Mesendoderm (in vitro differentiated cells): Measurements from ENCODE around the gene SP7.

Experiments
- DNase-seq: peaks from one replicate; pipeline ENCODE4 v3.0.0; 2013
- H2AK5ac ChIP-seq: 2 replicates; pipeline ENCODE4 v1.6.1; 2013; ENCODE audit warnings: low read length, inconsistent platforms
- H2BK120ac ChIP-seq: 2 replicates; pipeline ENCODE4 v1.6.1; 2013; ENCODE audit warnings: low read depth, mild to moderate bottlenecking, low read length, moderate library complexity, mixed read lengths
- H2BK15ac ChIP-seq: replicated peaks from 2 replicates; pipeline ENCODE4 v1.6.1; 2013; ENCODE audit warnings: low read depth, mild to moderate bottlenecking, moderate library complexity
- H2BK5ac ChIP-seq: 2 replicates; pipeline ENCODE4 v1.6.1; 2013; ENCODE audit warnings: low read length, inconsistent platforms
- H3K18ac ChIP-seq: 2 replicates; pipeline ENCODE4 v1.6.1; 2013; ENCODE audit warnings: mild to moderate bottlenecking, low read length, mixed read lengths
- H3K23ac ChIP-seq: one replicate; pipeline ENCODE4 v1.6.1; 2013; ENCODE audit warnings: low read length
- H3K27ac ChIP-seq: 2 replicates; pipeline ENCODE4 v1.5.1; 2013; ENCODE audit warnings: low read depth, mild to moderate bottlenecking, inconsistent platforms, low read length, moderate library complexity
- H3K27me3 ChIP-seq: 2 replicates; pipeline ENCODE4 v1.6.1; 2013; ENCODE audit warnings: low read length, control low read depth, mild to moderate bottlenecking, inconsistent platforms; ENCODE audit not compliant: insufficient read depth, poor library complexity
- H3K36me3 ChIP-seq: 2 replicates; pipeline ENCODE4 v1.6.1; 2013; ENCODE audit warnings: low read length, inconsistent platforms; ENCODE audit not compliant: control insufficient read depth, insufficient read depth
- H3K4ac ChIP-seq: one replicate; pipeline ENCODE4 v1.6.1; 2013; ENCODE audit warnings: low read depth, mild to moderate bottlenecking, low read length, moderate library complexity
- H3K4me1 ChIP-seq: 2 replicates; pipeline ENCODE4 v1.6.1; 2013; ENCODE audit warnings: low read depth, low read length, inconsistent platforms; ENCODE audit not compliant: control insufficient read depth
- H3K4me2 ChIP-seq: 2 replicates; pipeline ENCODE4 v1.6.1; 2013; ENCODE audit warnings: low read length
- H3K4me3 ChIP-seq: 2 replicates; pipeline ENCODE4 v1.5.1; 2013; ENCODE audit warnings: mild to moderate bottlenecking, low read length
- H3K56ac ChIP-seq: one replicate; pipeline ENCODE4 v1.6.1; 2013; ENCODE audit warnings: low read length
- H3K79me1 ChIP-seq: 2 replicates; pipeline ENCODE4 v1.6.1; 2013; ENCODE audit warnings: low read length, inconsistent platforms
- H3K79me2 ChIP-seq: 2 replicates; pipeline ENCODE4 v1.6.1; 2013; ENCODE audit warnings: mild to moderate bottlenecking, low read length; ENCODE audit not compliant: control insufficient read depth, insufficient read depth
- H3K9ac ChIP-seq: 2 replicates; pipeline ENCODE4 v1.6.1; 2013; ENCODE audit warnings: low read length, inconsistent platforms
- H4K5ac ChIP-seq: one replicate; pipeline ENCODE4 v1.6.1; 2013; ENCODE audit warnings: low read length
- H4K8ac ChIP-seq: one replicate; pipeline ENCODE4 v1.6.1; 2013; ENCODE audit warnings: low read depth, mild to moderate bottlenecking, control low read depth, low read length, moderate library complexity
- WGBS: extraction: QIAGEN DNeasy Blood & Tissue Kit; methylation state at CpG from one replicate; pipeline ENCODE4 v1.1.7; 2013; ENCODE audit warnings: low lambda C conversion rate, missing lambda C conversion rate; ENCODE audit not compliant: insufficient coverage; ENCODE audit errors: extremely low coverage; 5-methylcytosine and 5-hydroxymethylcytosine counted together

SP7 gene

DNA sequence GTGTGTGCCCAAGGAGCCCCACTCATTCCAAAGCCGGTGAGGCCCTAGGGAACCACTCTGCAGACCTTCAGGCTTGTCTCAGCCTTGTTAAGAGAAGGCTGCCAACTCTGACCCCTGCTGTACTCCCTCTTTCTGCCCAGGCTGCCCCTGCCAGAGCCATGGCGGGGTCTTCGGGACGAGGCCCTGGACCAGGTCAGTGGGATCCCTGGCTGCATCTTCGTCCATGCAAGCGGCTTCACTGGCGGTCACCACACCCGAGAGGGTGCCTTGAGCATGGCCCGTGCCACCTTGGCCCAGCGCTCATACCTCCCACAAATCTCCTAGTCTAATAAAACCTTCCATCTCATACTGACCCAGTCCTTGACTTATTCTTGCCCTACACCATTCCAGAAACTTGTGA lies 29.3 kb downstream of the SP7 start:
- H2AK5ac ChIP-seq = no peak overlapping the region
- peaks cover 5% of the 10 kb centered on the region for H3K79me1 ChIP-seq
- DNase-seq = no peak
- no peak overlapping the region for H3K4ac ChIP-seq
- H4K8ac ChIP-seq = no peak overlapping the region
- H2BK120ac ChIP-seq = no peak overlapping the region
- H3K27me3 ChIP-seq = no peaks in the 10 kb centered on the region
- no peak overlapping the region for H3K23ac ChIP-seq
- H2BK5ac ChIP-seq = no peak overlapping the region
- no peak overlapping the region for H2BK15ac ChIP-seq
- no peaks in the 10 kb centered on the region for H3K4me1 ChIP-seq
- H3K4me2 ChIP-seq = no peak overlapping the region
- H3K18ac ChIP-seq = no peak overlapping the region
- H3K79me2 ChIP-seq = peaks cover 2% of the 10 kb centered on the region
- no peak overlapping the region for H3K56ac ChIP-seq
- H3K4me3 ChIP-seq = no peak overlapping the region
- H3K36me3 ChIP-seq = peaks cover 9% of the 10 kb centered on the region
- no peak overlapping the region for H3K9ac ChIP-seq
- H3K27ac ChIP-seq = no peak overlapping the region
- no CpG with 5 or more reads among the region's 10 CpGs for WGBS
- no peak overlapping the region for H4K5ac ChIP-seq

DNA sequence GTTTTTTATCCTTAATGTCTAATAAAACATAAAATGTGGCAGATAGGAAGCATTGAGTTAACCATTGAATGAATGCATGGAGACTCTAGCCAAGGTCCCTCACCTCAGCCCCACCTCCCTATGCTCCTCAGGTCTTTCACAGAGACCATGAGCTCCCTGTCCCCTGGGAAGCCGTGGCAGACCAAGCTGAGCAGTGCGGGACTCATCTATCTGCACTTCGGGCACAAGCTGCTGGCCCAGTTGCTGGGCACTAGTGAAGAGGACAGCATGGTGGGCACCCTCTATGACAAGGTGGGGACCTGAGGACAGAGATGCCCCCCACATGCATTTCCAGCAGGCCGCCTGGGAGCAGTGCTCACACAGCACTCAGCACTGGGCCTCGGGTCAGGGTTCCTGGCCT lies 33.3 kb downstream of the SP7 start:
- Histone ChIP-seq H3K36me3 (peaks cover 7% of the 10 kb centered on the region), H3K23ac (no peak overlapping the region)

DNA sequence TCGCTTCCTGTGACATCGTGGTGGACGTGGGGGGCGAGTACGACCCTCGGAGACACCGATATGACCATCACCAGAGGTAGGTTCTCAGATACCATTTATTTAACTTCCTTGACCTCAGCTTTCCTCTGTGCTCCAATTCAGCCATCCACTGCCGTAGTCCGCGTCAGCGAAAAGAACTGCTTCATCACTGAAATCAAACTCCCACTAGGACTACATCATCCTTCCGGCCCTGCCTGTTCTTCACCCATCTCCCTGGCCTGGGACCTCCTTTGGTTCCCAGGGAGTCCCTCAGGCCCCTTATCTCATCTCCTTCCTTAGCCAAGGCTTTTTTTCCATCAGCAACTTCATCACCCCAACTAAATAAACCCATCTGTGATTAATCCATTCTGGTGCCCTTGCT lies 36.0 kb downstream of the SP7 start:
- peaks cover 7% of the 10 kb centered on the region for H3K4me1 ChIP-seq
- no peak overlapping the region for H4K5ac ChIP-seq
- peaks cover 3% of the 10 kb centered on the region for H3K36me3 ChIP-seq
- peaks cover 19% of the 10 kb centered on the region for H3K79me1 ChIP-seq
- H3K4ac ChIP-seq = no peak overlapping the region
- peak overlapping the region; percentile 99 for H3K4me2 ChIP-seq
- H2BK15ac ChIP-seq = no peak overlapping the region
- H3K9ac ChIP-seq = peak overlapping the region; percentile 97
- no peak overlapping the region for H4K8ac ChIP-seq
- H3K27me3 ChIP-seq = no peaks in the 10 kb centered on the region
- DNase-seq = peak; percentile 25
- WGBS = no CpG with 5 or more reads among the region's 12 CpGs
- H2BK120ac ChIP-seq = no peak overlapping the region
- H3K4me3 ChIP-seq = peak overlapping the region; percentile 96
- peak overlapping the region; percentile 99 for H3K56ac ChIP-seq
- H3K79me2 ChIP-seq = peaks cover 23% of the 10 kb centered on the region
- peak overlapping the region; percentile 59 for H2AK5ac ChIP-seq
- H3K23ac ChIP-seq = no peak overlapping the region
- H2BK5ac ChIP-seq = peak overlapping the region; percentile 25
- no peak overlapping the region for H3K27ac ChIP-seq
- no peak overlapping the region for H3K18ac ChIP-seq

More for the DNA sequence above, 33.3 kb downstream of the SP7 start:
- Histone ChIP-seq H3K56ac (no peak overlapping the region), H3K9ac (no peak overlapping the region), H3K4me1 (peaks cover 4% of the 10 kb centered on the region), H2AK5ac (no peak overlapping the region), H3K79me1 (peaks cover 16% of the 10 kb centered on the region), H3K4me3 (no peak overlapping the region), H3K27ac (no peak overlapping the region), H2BK5ac (no peak overlapping the region), H3K27me3 (no peaks in the 10 kb centered on the region), H3K79me2 (peaks cover 10% of the 10 kb centered on the region), H3K18ac (no peak overlapping the region), H3K4me2 (no peak overlapping the region), H2BK120ac (no peak overlapping the region), H4K8ac (no peak overlapping the region), H2BK15ac (no peak overlapping the region), H3K4ac (no peak overlapping the region), H4K5ac (no peak overlapping the region)
- no peak for DNase-seq
- WGBS = no CpG with 5 or more reads among the region's 5 CpGs

DNA sequence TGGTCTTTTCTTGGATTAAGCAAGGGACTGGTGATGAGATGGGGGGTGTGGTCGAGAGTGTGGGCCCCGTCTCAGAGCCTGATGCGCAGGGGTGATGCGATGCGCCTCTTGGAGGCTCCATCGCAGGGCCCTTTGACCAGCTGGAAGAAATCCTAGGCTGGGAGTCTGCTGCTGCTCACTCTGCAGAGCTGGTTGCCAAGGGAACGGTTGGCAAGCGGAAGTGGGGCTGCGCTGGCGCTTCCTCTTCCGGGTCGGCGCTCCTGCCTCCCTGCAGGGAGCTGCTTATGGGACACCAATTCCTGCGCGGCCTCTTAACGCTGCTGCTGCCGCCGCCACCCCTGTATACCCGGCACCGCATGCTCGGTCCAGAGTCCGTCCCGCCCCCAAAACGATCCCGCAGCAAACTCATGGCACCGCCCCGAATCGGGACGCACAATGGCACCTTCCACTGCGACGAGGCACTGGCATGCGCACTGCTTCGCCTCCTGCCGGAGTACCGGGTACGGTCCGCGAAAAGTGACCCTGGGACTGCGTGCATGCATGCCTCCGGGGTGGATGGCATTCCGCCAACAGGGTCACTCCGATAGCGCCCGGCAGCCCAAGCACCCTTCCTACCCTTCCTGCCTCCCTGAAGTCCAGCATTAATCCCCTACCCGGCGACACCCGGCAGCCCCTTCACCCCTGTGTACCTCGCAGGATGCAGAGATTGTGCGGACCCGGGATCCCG lies 36.5 kb downstream of the SP7 start, which contains the start of gene MYG1:
Gene MYG1, plus strand, starts transcription at position 242 of the 727 bp plus-strand sequence. Its CDS starts 43 bp downstream, at position 285.
- Histone ChIP-seq H3K9ac (peak within 1 kb of the TSS; percentile 97), H3K18ac (no peak within 1 kb of the TSS), H3K23ac (peak within 1 kb of the TSS; percentile 85), H2BK5ac (peak within 1 kb of the TSS; percentile 25), H3K4me1 (peaks cover 7% of the 10 kb centered on the region), H3K36me3 (peaks cover 2% of the 10 kb centered on the region), H3K79me2 (peaks cover 23% of the 10 kb centered on the region), H4K8ac (no peak within 1 kb of the TSS), H4K5ac (no peak within 1 kb of the TSS), H2BK15ac (no peak within 1 kb of the TSS), H2BK120ac (no peak within 1 kb of the TSS), H3K4me3 (peak within 1 kb of the TSS; percentile 96), H3K4ac (no peak within 1 kb of the TSS), H3K56ac (peak within 1 kb of the TSS; percentile 99), H2AK5ac (peak within 1 kb of the TSS; percentile 59), H3K4me2 (peak within 1 kb of the TSS; percentile 99), H3K79me1 (peaks cover 19% of the 10 kb centered on the region), H3K27ac (peak within 1 kb of the TSS; percentile 18), H3K27me3 (no peaks in the 10 kb centered on the region)
- peak; percentile 97 for DNase-seq
- no CpG with 5 or more reads among the region's 51 CpGs for WGBS

DNA sequence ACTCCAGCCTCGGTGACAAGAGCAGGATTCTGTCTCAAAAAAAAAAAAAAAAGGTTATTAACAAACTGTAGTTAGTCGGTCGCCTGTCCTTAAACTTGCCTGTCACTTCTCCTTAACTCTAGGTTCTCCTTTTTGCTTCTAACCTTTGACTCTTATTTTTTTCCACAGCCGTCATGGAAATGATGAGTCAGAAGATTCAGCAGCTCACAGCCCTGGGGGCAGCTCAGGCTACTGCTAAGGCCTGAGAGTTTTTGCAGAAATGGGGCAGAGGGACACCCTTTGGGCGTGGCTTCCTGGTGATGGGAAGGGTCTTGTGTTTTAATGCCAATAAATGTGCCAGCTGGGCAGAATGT lies 37.1 kb downstream of the SP7 start:
- no peak overlapping the region for H3K4me3 ChIP-seq
- no CpG with 5 or more reads among the region's 5 CpGs for WGBS
- H3K27me3 ChIP-seq = no peaks in the 10 kb centered on the region
- H3K4ac ChIP-seq = no peak overlapping the region
- H3K36me3 ChIP-seq = peaks cover 2% of the 10 kb centered on the region
- no peak overlapping the region for H3K18ac ChIP-seq
- H2BK5ac ChIP-seq = no peak overlapping the region
- DNase-seq = peak; percentile 90
- H3K9ac ChIP-seq = no peak overlapping the region
- H3K4me1 ChIP-seq = peaks cover 7% of the 10 kb centered on the region
- H3K79me2 ChIP-seq = peaks cover 23% of the 10 kb centered on the region
- H4K5ac ChIP-seq = no peak overlapping the region
- H2AK5ac ChIP-seq = no peak overlapping the region
- H3K79me1 ChIP-seq = peaks cover 19% of the 10 kb centered on the region
- no peak overlapping the region for H2BK15ac ChIP-seq
- no peak overlapping the region for H3K4me2 ChIP-seq
- H3K23ac ChIP-seq = no peak overlapping the region
- H2BK120ac ChIP-seq = no peak overlapping the region
- no peak overlapping the region for H4K8ac ChIP-seq
- no peak overlapping the region for H3K56ac ChIP-seq
- H3K27ac ChIP-seq = no peak overlapping the region

DNA sequence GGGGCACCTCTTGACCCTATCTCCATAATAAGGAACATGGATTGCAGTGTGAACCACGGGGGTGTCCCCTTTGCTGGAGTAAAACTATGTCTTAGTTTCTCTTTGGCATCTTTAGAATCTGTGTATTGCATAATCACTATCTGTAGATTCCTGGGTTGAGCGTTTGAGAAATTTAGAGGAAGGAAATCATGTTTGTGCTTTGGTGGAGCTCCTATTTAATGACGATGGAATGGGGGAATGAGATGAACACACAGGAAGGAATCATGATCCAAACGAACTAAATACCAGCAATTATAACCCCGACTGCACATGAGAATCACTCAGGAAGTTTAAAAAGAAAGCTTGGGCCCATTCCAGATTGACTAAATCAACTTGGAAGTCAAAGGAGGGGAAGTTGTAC lies 38.0 kb downstream of the SP7 start:
- no peak overlapping the region for H3K4me2 ChIP-seq
- no peak overlapping the region for H3K4ac ChIP-seq
- H3K56ac ChIP-seq = no peak overlapping the region
- H2BK120ac ChIP-seq = no peak overlapping the region
- peaks cover 7% of the 10 kb centered on the region for H3K4me1 ChIP-seq
- H3K27me3 ChIP-seq = no peaks in the 10 kb centered on the region
- H3K36me3 ChIP-seq = peaks cover 3% of the 10 kb centered on the region
- H3K4me3 ChIP-seq = no peak overlapping the region
- no peak overlapping the region for H4K5ac ChIP-seq
- no peak overlapping the region for H3K23ac ChIP-seq
- whole genome bisulfite sequencing = no CpG with 5 or more reads among the region's 5 CpGs
- no peak for DNase-seq
- no peak overlapping the region for H2BK15ac ChIP-seq
- H3K27ac ChIP-seq = no peak overlapping the region
- H3K79me1 ChIP-seq = peaks cover 19% of the 10 kb centered on the region
- H2BK5ac ChIP-seq = no peak overlapping the region
- no peak overlapping the region for H3K9ac ChIP-seq
- peaks cover 23% of the 10 kb centered on the region for H3K79me2 ChIP-seq
- H3K18ac ChIP-seq = no peak overlapping the region
- H2AK5ac ChIP-seq = no peak overlapping the region
- H4K8ac ChIP-seq = no peak overlapping the region
